ENCODE data around the gene TMC7.

TMC7 gene

DNA sequence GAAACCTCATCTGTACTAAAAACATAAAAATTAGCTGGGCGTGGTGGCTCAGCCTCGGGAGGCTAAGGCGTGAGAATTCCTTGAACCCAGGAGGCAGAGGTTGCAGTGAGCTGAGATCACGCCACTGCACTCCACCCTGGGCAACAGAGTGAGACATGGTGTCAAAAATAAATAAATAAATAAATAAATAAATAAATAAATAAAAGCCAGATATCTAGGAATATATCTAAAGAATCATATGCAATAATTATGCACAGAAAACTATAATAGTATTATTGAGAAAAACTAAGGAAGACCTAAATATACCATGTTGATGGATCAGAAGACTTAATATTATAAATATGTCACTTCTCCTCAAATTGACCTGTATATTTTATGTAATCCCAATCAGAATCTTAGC is 37.0 kb downstream of the TMC7 start:
- H3K27ac ChIP-seq (replicated peaks) = no peak overlapping the region
- H3K27me3 ChIP-seq (ENCODE audit: insufficient read depth, poor library complexity, severe bottlenecking) = no peaks in the 10 kb centered on the region
- TF ChIP-seq POLR2AphosphoS5 (IDR thresholded peaks at IDR 0.05; ENCODE audit: low read depth) (no peak), SPI1 (IDR thresholded peaks at IDR 0.05; ENCODE audit: borderline replicate concordance, low read depth) (no peak), GABPA (IDR thresholded peaks at IDR 0.05; ENCODE audit: low read depth) (no peak)
- TF ChIP-seq, protein P1, sequence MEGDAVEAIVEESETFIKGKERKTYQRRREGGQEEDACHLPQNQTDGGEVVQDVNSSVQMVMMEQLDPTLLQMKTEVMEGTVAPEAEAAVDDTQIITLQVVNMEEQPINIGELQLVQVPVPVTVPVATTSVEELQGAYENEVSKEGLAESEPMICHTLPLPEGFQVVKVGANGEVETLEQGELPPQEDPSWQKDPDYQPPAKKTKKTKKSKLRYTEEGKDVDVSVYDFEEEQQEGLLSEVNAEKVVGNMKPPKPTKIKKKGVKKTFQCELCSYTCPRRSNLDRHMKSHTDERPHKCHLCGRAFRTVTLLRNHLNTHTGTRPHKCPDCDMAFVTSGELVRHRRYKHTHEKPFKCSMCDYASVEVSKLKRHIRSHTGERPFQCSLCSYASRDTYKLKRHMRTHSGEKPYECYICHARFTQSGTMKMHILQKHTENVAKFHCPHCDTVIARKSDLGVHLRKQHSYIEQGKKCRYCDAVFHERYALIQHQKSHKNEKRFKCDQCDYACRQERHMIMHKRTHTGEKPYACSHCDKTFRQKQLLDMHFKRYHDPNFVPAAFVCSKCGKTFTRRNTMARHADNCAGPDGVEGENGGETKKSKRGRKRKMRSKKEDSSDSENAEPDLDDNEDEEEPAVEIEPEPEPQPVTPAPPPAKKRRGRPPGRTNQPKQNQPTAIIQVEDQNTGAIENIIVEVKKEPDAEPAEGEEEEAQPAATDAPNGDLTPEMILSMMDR (IDR thresholded peaks at IDR 0.05; ENCODE audit: insufficient read depth, low read length) = no peak
- TF ChIP-seq, protein P2, sequence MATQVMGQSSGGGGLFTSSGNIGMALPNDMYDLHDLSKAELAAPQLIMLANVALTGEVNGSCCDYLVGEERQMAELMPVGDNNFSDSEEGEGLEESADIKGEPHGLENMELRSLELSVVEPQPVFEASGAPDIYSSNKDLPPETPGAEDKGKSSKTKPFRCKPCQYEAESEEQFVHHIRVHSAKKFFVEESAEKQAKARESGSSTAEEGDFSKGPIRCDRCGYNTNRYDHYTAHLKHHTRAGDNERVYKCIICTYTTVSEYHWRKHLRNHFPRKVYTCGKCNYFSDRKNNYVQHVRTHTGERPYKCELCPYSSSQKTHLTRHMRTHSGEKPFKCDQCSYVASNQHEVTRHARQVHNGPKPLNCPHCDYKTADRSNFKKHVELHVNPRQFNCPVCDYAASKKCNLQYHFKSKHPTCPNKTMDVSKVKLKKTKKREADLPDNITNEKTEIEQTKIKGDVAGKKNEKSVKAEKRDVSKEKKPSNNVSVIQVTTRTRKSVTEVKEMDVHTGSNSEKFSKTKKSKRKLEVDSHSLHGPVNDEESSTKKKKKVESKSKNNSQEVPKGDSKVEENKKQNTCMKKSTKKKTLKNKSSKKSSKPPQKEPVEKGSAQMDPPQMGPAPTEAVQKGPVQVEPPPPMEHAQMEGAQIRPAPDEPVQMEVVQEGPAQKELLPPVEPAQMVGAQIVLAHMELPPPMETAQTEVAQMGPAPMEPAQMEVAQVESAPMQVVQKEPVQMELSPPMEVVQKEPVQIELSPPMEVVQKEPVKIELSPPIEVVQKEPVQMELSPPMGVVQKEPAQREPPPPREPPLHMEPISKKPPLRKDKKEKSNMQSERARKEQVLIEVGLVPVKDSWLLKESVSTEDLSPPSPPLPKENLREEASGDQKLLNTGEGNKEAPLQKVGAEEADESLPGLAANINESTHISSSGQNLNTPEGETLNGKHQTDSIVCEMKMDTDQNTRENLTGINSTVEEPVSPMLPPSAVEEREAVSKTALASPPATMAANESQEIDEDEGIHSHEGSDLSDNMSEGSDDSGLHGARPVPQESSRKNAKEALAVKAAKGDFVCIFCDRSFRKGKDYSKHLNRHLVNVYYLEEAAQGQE (IDR thresholded peaks at IDR 0.05; ENCODE audit: insufficient replicate concordance, low read depth) = no peak
- H3K4me3 ChIP-seq (replicated peaks; ENCODE audit: insufficient read depth, low read length) = no peak overlapping the region
- no peak for DNase-seq (ENCODE audit: low read depth in 1 of 2, low spot score in 1 of 2)

- Histone ChIP-seq H3K27me3 (ENCODE audit: insufficient read depth, poor library complexity, severe bottlenecking) (no peaks in the 10 kb centered on the region), H3K4me3 (replicated peaks; ENCODE audit: insufficient read depth, low read length) (no peak overlapping the region), H3K27ac (replicated peaks) (no peak overlapping the region)
- TF ChIP-seq, protein P1 (IDR thresholded peaks at IDR 0.05; ENCODE audit: insufficient read depth, low read length) = no peak
- TF ChIP-seq SPI1 (IDR thresholded peaks at IDR 0.05; ENCODE audit: borderline replicate concordance, low read depth) (no peak), GABPA (IDR thresholded peaks at IDR 0.05; ENCODE audit: low read depth) (no peak), POLR2AphosphoS5 (IDR thresholded peaks at IDR 0.05; ENCODE audit: low read depth) (no peak)
- TF ChIP-seq, protein P2 (IDR thresholded peaks at IDR 0.05; ENCODE audit: insufficient replicate concordance, low read depth) = no peak
- no peak for DNase-seq (ENCODE audit: low read depth in 1 of 2, low spot score in 1 of 2)
Measured at GRCh38 chr16:19021747-19022146, 38.0 kb downstream of the TMC7 start.

GRCh38 chr16:19027416-19027815 is 43.7 kb downstream of the TMC7 start:
- H3K4me3 ChIP-seq (replicated peaks; ENCODE audit: insufficient read depth, low read length) = no peak overlapping the region
- no peak overlapping the region for H3K27ac ChIP-seq (replicated peaks)
- H3K27me3 ChIP-seq (ENCODE audit: insufficient read depth, poor library complexity, severe bottlenecking) = no peaks in the 10 kb centered on the region
- no peak for DNase-seq (ENCODE audit: low read depth in 1 of 2, low spot score in 1 of 2)
- TF ChIP-seq, protein P2 (IDR thresholded peaks at IDR 0.05; ENCODE audit: insufficient replicate concordance, low read depth) = no peak
- TF ChIP-seq, protein P1 (IDR thresholded peaks at IDR 0.05; ENCODE audit: insufficient read depth, low read length) = no peak
- TF ChIP-seq GABPA (IDR thresholded peaks at IDR 0.05; ENCODE audit: low read depth) (no peak), POLR2AphosphoS5 (IDR thresholded peaks at IDR 0.05; ENCODE audit: low read depth) (no peak), SPI1 (IDR thresholded peaks at IDR 0.05; ENCODE audit: borderline replicate concordance, low read depth) (no peak)
